Fibroblast of lung (primary cell): ENCODE results near the gene IL23A.

Source experiments
- EZH2 ChIP-seq: IDR thresholded peaks from 2 replicates; pipeline ENCODE4 v1.5.1; 2012; ENCODE audit warnings: low read length, control low read depth, mild to moderate bottlenecking; ENCODE audit errors: missing control alignments
- TF ChIP-seq, protein P1 (sequence below), 2 donors: IDR thresholded peaks in 1 of 2; conservative IDR thresholded peaks in 1 of 2; 1 replicate in 1 of 2; 2 replicates in 1 of 2; pipeline ENCODE4 v1.5.1; 2011 to 2012; ENCODE audit warnings: low read length in 2 of 2, control low read depth in 1 of 2, inconsistent platforms in 1 of 2, low read depth in 1 of 2, mild to moderate bottlenecking in 1 of 2

DNA sequence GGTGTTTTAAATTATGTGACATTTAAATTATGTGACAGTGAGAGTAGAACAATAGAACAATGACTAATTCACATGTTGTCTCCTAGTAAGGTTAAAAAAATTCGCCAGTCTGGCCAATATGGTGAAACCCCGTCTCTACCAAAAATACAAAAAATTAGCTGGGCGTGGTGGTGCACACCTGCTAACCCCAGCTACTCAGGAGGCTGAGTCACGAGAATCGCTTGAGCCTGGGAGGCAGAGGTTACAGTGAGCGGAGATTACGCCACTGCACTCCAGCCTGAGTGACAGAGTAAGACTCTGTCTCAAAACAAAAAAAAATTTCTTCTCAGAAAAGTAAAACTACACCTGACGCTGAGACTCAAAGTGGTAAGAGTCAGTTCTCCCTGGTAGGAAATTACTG, 41.3 kb upstream of the IL23A start:
- TF ChIP-seq, protein P1, sequence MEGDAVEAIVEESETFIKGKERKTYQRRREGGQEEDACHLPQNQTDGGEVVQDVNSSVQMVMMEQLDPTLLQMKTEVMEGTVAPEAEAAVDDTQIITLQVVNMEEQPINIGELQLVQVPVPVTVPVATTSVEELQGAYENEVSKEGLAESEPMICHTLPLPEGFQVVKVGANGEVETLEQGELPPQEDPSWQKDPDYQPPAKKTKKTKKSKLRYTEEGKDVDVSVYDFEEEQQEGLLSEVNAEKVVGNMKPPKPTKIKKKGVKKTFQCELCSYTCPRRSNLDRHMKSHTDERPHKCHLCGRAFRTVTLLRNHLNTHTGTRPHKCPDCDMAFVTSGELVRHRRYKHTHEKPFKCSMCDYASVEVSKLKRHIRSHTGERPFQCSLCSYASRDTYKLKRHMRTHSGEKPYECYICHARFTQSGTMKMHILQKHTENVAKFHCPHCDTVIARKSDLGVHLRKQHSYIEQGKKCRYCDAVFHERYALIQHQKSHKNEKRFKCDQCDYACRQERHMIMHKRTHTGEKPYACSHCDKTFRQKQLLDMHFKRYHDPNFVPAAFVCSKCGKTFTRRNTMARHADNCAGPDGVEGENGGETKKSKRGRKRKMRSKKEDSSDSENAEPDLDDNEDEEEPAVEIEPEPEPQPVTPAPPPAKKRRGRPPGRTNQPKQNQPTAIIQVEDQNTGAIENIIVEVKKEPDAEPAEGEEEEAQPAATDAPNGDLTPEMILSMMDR (conservative IDR thresholded peaks at IDR 0.05 in 1 of 2, IDR thresholded peaks at IDR 0.05 in 1 of 2; ENCODE audit: low read depth in 1 of 2, low read length in 2 of 2): no peak
- no peak for TF ChIP-seq EZH2
